NCI-H187 treated with DMSO at 0.1 percent for 48 hours (cell line): ENCODE measurements around the gene FNBP1.

ENCODE experiments used
- DNase-seq: peaks from one replicate; lab custom pipeline; 2025; lab: John Stamatoyannopoulos, UW

Gene FNBP1

DNA sequence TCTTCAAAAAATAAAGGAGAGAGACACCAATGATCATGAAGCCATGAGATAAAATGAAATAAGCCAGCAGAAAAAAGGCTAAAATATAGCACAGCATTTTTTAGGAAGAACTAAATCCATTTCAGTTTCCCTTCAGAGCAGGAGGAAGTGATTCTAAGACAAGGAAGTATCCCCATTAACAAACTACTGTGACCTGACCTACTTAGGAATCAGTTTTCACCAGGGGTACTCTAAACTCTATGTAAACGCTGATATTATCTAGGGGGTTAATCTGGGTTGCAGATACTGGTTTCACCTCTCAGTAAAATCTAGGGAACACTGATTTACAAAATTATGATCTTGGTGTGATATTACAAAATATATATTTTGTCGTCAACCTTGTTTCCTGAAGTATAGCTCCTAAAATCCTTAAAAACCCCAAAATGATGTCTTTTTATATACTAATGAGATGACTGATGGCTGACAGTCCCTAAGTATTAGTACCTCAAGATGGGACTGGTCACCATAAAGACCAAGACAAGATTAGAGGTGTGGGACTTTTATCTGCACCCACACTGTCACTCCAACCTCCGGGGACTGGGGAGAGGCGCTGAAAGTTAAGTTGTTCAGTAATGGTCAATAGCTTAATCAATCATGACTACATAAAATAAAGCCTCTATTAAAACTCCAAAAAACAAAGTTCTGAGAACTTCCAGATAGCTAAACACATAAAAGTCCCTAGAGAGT, 2.9 kb upstream of the FNBP1 start:
- DNase-seq: no peak

DNA sequence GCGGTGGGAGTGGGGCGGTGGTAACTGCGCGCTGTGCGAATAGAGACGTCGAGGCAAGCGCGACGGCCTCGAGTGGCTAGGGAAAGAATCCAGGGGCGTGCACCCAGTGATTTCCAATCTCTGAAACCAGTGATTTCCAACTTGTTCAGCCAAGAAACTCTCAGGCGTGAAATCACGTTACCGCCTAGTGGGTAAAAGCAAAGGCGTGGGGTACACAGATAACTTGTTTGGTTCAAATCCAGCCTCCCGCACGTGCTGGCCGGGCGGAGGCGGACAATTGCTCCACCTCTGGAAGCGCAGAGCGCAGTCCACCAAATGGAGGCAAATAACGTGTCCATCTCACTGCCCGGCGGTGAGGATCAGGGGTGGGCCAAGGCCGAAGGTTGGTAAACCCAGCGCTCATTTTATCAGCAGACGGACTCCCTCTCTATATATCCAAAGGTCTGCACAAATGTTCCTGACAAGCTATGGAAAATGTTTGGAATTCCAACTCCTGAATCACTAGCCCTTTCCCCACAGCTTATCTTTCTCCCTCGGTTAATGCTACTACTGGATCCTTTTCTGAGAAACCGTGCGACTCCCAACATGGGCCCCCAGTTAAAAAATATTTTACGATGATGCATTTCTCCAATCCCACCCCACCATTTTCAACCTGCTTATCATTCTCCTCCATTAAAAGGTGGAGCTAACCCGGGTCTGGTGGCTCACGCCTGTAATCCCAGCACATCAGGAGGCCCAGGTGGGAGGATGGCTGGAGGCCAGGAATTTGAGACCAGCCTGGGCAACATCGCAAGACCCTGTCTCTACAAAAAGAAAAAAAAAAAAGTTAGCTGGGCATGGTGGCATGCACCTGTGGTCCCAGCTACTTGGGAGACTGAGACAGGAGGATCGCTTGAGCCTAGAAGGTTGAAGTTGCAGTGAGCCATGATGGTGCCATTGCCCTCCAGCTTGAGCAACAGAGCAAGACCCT, 950 bp upstream of the FNBP1 start:
- no peak for DNase-seq

DNA sequence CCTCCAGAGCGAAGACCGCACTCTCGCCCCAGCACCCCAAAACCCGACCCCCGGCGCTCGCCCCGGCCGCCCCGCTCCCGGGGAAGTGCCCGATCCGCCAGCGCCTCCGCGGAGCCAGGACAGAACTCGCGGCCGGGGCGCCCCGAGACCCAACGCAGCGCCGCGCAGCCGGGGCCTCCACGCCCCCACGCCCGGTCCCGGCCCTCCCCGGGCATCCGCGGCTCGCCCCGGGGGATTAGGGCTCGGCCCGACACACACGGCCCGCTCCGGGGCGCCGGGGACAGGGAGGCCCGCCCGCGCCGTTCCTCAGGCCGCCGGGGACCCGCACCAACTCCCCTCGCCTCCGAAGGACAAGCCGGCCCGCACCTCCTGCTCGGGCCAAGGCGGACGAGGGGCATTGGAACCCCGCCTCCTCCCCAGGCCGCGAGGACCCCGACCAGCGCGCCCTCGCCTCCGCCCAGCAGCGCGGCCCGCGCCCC, 544 bp downstream of the FNBP1 start:
- DNase-seq: no peak

DNA sequence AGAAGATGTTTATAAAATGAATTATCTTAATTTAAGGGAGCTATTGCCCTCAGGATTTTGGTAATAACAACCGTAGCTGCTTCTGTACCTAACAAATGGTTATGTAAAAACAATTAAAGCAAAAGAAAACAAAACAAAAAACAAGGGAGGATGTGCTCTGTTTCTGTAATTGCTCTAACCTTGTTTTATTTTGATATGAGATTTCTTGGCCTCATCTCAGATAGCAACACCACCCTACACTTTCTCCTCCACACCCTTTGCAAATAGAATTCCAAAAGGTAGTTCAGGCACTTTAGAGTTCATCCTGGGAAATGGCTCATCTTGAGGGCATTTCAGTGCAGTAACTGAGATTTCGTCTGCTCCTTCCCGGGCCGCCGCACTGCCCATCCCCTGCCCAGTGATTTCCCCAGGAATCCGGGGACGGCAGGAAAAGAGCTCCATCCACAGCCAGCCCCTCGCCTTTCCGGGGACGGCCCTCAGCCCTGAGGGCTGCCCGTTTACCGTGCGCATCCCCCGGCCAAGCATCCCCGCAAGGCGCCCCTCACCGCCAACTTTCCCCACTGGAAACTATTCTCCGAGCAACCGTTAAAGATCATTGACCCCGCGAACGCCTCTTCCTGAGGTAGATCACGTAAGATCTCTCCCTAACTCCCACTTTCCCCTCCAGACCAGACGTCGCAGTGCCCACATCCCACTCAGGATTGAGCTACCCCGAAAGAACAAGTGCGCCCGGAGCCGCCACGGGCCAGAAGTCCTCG, 1.2 kb downstream of the FNBP1 start:
- DNase-seq: no peak

DNA sequence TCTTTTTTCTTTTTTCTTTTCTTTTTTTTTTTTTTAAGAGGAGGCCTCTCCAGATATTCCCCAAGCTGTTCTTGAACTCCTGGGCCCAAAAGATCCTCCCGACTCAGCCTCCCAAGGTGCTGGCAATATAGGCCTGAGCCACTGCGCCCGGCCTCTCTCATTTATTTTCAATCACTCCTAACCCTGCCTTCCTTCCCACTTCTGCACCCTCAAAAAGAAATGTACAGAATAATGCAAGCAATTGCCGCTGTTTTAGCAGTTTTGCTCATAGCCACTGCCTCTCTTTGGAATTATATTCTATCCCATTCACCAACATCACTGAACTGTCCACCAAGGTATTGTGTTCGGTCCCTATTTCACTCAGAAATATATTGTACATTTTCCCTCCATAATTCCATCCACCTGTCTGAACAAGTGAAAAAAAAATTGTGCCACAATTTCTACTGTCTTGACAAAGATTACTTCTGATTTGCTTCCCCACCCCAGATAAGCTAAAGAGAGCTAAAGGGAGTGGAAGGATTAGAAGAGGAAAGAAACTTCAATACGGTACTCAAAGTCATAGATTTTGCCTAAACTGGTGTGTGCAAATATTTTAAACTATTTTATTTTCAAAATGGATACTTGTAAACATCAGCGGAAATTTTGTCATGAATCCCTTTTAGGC, 1.9 kb downstream of the FNBP1 start:
- no peak for DNase-seq

DNA sequence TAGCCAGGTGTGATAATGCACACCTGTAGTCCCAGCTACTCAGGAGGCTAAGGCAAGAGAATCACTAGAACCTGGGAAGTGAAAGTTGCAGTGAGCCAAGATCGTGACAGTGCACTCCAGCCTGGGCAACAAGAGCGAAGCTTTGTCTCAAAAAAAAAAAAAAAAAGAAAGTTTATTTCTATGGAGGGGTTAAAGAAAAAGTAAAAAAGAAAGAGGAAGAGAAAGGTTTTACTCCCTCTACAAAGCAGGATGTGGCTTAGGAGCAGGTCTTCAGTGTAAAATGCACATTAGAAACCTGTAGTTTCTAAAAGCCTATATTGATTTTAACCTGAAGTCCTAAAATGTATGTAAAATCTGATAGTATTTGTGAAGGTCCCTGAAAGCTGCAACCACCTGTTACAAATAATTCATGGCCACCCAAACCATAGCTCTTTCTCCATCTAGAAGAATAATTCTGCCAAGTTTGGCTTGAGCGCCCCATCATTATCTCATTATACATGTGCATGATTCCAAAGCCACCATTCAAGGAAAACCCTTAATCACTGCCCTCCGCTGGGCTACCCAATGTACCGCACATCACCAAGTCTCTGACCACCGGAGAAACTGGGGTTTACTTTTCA, 3.4 kb downstream of the FNBP1 start:
- DNase-seq: no peak

DNA sequence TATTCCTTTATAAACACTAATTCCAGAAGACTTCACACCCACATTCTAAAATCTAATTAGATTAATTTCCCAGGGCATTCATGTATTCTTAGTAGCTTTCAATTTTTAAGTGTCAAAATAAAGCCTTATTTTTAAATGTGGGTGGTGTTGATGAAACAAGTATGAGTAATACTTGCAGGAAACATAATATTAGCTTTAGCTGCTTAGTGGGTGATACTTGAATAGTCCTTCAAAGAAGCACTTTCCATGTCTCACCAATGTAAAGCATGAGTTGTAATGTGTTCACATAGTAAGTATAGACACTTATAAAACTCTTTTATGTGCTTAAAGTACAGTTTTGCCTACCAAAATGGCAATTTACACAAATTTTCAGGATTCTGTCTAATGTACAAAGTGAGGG, 6.9 kb downstream of the FNBP1 start:
- DNase-seq: no peak

DNA sequence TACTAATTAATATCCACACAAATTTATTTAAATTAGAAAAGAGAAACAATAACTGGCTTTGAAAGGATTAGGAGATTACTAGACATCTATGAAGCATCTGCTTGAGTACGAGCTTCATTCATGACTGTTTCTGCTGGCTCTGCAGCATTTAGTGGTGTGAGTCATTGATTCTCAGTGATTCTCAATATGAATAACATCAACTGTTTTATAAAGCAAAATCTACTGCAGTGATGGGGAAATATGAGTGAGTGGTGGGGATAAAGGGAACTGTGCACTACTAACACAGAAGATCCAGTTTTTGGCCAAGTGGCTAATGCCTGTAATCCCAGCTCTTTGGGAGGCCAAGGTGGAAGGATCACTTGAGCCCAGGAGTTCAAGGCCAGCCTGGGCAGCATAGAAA, 8.4 kb downstream of the FNBP1 start:
- no peak for DNase-seq

DNA sequence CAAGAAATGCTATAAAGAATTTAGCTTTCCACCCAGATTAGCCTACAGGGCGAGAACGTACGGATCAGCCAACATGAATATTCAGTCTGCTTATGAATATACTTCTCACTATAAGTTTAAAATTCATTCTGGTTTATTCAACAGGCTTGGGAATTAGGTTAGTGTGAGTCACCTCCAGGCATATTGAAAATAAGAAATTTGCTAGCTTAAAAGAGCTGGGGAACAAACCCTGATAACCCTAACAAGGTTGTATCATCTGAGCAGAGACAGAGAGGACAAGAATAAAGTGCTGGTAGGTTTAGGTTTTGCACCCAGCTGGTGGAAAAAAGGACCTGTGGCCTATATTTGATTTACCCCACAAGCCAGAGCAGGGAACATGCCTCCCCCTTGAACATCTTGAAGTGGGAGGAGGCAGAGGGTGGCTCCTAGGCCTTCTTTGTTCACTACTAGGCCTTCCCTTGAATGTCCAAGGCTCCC, 12.3 kb downstream of the FNBP1 start:
- DNase-seq: no peak

DNA sequence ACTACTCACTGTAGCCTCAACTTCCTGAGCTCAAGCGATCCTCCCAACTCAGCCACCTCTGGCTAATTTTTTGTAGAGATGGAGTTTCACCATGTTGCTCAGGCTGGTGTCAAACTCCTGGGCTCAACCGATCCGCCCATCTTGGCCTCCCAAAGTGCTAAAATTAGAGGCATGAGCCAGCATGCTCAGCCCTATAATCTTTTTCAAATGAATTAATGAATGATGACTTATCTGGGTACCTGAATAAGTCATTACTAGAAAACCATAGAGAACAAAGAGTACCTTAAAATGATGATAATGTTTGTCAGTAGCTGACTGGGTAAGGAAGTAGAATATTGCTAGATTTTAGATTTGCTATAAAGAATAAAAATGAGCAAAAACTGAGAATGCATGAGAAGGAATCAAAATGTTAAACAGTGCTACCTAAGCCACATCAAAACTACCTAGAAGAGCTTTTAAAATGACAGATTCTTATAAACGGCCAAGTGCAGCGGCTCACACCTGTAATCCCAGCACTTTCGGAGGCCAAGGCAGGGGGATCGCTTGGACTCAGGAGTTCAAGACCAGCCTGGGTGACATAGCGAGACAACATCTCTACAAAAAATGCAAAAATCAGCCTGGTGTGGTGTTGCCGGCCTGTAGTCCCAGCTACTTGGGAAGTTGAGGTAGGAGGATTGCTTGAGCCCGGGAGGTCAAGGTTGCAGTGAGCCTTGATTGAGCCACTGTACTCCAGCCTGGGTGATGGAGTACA, 13.6 kb downstream of the FNBP1 start:
- no peak for DNase-seq

DNA sequence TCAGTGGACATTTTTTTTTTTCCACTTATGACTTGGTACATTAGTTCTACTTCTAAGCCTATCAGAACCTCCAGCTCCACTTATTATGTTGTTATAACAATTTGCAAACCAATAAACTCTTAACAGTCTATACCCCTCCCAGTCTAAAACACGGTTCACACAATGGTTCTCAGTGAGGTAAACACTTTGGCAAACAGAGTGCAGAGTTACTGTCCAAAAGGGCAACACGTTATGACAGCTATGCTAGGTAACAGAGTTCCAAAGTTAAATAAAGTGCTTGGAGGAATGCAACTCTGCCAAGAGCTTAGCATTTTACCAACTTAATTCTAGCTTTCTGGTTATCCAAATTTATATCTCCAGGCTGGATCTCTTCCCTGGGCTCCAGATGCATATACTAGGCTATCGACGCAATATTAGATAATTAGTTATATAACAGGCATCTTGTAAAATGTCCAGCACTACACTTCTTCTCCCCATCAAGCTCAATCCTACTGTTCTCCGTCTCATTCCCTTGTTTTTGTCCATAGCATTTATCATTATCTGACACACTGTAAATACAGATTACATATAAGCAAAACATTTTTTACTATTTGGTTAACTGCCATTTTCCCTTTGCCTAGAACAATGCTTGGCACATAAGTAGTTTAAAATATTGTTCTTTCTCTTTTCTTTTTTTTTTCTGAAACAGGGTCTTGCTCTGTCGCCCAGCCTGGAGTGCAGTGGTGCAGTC, 14.3 kb downstream of the FNBP1 start:
- DNase-seq: no peak

DNA sequence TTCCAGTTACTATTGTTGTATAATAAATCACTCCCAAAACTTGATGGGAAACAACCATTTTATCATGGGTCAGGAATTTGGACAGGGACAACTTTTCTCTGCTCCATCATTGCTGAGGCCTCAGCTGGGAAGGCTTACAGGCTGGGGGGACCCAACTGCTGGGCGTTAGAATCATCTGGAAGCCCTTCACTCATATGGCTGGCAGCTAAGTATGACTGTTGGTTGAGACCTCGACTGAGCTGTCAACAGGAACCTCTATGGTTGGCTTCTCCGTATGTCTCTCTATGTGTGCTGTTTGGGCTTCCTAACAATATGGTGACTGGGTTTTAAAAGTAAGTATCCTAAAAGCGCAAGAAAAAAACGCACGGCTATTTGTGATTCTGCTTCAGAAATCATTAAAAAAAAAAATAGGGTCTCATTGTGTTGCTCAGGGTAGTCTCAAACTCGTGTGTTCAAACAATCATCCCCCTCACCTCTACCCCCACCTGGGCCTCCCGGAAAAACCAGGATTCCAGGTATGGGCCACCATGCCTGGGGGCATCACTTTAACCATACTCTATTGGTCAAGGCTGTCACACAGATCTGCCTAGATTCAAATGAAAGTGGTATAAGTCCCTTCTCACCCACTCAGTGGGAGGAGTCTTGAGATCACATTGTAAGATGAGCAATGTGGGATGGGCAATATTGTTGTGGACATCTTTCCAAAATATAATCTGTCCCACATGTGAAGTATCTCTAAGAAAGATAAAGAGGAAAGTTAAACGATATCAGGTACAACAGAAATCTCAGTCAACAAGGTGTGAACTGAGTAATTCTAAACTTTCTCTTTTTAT, 15.2 kb downstream of the FNBP1 start:
- no peak for DNase-seq

DNA sequence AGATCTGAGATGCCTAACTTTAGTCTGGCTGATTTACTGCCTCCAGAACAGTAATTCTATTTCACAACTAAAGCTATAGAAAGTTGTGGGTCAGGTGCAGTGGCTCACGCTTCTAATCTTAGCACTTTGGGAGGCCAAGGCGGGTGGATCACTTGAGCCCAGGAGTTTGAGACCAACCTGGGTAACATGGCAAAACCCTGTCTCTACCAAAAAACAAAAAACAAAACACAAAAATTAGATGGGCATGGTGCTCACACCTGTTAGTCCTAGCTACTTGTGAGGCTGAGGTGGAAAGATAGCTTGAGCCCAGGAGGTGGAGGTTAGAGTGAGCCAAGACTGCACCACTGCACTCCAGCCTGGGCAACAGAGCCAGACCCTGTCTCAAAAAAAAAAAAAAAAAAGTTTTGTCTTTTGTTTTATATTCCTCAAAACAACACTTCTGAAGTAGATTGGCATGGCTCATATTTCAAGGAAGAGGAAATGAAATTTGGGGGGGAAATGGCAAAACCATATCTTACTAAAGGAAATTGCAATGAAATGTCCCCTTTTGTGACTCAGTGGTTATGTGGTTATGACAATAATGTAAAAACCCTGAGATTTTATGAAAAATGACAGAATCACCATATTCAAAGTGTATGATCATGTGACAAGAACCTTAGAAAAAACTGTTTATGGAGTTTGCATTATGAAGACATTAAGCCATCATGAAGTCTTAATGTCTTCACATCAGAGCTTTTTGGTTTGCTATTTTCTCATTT, 16.2 kb downstream of the FNBP1 start:
- DNase-seq: no peak

DNA sequence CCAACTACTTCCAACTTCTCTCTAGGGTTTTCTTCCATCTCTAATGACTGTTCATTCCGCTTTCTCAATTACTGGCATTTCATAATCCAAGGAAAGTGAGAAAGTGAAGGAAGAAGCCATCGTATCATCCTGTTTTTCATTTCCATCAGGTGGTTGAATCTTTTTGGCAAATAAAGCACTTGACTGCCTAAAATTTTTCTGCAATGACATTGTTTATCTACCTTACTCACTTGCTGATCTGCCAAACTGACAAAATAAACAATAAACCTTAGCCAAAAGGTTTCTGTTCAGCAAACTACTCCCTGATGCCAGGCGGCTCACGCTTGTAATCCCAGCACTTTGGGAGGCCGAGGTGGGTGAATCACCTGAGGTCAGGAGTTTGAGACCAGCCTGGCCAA, 18.4 kb downstream of the FNBP1 start:
- no peak for DNase-seq

DNA sequence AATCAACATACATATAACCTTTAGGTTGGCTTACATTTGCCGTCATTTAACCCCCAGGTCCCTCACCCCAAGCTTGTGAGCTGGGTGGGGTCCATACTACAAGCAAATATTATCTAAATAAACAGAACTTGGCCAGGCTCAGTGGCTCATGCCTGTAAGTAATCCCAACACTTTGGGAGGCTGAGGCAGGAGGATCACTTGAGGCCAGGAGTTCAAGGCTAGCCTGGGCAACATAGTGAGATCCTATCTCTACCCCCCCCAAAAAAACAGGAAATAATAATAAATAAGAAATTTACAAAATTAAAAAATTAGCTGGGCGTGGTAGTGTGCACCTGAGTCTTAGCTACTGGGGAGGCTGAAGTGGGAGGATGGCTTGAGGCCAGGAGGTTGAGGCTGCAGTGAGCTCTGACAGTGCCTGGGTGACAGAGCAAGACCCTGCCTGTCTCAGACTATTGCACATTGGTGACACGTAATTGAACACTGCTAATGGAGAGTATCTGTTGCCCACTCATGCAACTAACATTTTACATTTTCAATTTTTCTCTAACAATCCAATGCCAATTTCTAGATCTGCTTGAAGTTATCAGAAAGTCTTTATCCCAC, 18.9 kb downstream of the FNBP1 start:
- DNase-seq: no peak

DNA sequence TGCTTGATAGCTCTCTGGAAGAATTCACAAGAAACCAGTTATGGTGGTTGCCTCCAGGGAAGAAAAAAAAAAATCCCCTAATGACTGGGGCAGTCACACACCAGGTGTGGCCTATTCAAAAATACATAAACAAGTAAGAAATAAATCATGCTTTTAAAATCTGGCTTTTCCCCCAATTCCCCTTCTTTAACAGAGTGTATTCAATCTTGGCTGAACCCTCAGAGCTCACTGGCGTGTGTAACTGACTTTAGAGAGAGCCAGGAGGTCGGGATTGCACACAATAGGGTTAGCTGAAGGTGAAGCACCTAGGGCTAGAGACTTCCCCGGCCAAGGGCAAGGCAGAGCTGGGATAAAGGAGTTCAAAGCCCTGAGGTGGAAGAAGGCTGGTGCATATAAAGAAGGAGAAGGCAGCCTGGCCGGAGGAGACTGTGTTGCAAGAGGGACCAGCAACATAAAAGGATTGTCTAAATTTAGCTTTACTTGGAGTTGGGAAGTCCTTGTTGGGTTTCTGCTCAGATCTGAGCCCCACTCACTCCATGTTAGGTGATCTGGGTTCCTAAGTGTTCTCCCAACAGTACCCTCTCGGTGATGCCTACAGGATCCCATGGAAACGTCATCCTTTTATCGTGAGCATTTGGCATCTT, 19.7 kb downstream of the FNBP1 start:
- DNase-seq: no peak

DNA sequence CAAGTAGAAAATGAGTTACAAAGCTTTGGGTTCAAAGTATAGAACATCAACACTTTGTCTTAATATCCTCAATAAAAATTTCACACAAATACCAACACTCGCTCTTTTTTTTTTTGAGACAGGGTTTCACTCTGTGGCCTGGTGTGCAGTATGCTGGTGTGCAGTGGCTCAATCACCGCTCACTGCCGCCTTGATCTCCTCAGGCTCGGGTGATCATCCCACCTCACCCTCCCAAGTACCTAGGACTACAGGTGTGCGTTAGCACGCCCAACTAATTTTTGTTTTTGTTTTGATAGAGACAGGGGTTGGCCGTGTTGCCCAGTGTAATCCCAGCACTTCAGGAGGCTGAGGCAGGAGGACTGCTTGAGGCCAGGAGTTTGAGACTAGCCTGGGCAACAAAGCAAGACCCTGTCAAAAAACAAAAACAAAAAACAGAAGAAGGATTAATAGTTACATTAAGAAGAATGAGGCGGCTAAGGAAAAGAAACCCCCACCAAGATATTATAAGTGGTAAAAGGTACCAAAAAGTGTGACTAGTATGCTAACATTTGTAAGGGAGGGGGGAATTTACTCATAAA, 20.3 kb downstream of the FNBP1 start:
- DNase-seq: no peak
